ENCODE results near the gene KIAA1328.
"Not testable (repeated sequence)": the region's sequence is repeated elsewhere in the genome, so short reads cannot be mapped to it uniquely, and the experiment has no call there.

KIAA1328 gene

DNA sequence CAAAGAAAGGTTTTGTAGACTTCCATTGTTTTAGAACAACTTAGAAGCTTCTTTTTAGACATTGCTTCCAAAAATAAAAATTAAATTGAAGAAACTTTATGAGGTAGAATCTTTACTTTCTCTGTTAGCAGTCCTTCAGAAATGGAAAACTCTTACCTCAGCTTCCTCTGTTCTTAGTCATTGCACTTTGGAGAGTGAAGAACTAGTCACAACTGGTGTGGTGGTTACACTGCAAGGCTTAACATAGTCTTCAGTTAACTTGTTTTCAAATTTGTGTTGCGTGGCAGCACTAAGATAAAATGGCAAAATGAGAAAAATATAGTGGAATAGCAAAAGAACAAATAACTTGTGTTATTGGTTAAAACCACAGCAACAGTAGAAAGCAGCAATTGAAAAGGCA lies 332.6 kb downstream of the KIAA1328 start:
- no peak for DNase-seq

DNA sequence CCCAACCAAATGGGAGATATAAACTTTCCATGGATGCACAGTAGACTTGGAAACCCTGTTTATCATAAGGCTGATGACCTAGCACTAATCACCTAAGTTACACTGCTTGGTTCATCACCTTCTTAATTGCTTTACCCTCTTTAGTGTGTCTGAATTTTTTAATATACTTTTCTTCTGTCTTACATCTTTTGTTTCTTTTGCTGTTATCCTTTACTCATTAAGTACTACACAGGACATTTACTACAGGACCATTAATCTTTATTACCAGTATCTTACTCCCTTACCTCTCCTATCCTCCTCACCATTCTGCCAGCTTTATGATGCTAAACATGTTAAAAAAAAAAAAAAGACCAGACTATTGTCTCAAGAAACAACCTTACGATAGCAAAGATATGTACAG lies 333.6 kb downstream of the KIAA1328 start:
- no peak for DNase-seq

DNA sequence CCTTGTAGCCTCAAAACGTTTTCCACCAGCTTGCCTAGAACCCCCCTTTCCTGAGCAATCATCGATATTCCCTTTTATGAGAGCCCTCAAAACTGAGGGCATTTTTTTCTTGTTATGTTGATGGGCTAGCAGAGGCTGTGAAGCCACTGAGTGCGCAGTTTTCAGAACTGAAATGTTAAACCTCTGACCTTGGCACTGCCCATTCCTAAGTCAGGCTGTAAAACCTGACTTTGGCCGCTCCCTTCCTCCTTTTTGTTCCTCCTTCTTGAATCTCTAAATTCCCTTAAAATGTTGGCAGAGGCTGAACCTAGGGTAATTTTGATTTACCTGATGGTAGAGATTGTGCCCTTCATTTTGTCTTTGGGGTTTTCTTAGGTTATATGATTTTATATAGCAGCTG lies 334.2 kb downstream of the KIAA1328 start:
- no peak for DNase-seq

DNA sequence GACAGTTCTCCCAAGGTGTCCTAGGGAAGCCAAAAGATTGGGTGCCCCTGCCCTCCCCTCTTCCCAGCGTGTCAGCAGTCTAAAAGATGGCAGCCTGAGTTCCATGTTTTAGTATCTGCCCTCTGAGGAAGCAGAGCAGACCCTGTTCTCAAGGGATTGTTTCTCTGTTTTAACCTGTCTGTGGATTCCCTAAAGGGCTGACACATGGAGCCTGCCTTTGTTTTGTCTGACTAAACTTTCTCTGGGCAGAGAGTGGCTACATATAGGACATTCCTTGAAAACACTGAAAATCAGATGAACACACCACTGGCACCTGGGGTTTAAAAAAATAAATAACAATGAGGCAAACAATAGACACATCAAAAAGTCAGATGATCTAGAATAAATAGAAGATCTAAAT lies 337.6 kb downstream of the KIAA1328 start:
- DNase-seq: no peak

DNA sequence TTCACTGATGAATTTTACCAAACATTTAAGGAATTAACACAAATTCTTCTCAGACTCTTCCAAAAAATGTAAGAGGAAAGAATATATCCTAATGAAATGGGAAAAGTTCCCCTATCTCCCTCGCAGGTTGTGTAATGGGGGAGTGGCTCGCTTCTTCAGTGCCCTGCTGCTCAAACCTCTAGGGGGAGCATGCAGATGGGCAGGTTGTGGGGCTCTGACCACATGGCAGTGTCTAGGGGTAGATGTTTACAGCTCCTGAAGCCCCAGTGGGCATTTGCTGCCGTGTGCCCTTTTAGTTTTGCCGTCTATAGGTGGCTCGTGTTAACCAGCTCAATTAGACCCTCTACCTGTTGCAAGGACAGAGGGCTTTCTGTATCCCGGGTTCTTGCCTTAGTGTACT lies 338.0 kb downstream of the KIAA1328 start:
- DNase-seq: not testable (repeated sequence)

DNA sequence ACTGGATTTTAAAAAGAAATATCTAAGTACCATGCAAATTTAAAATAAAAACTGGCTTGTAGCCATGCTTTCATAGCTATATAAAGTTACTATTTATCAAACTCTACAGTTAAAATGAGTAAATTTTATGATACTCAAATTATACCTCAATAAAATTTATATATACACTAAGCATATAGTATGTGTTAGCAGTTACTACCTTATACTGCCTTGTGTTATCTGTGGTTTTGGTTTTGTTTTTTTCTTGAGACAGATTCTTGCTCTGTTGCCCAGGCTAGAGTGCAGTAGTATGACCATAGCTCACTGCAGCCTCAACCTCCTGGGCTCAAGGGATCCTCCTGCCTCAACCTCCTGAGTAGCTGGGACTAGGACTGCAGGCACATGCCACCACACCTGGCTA lies 342.1 kb downstream of the KIAA1328 start:
- no peak for DNase-seq

DNA sequence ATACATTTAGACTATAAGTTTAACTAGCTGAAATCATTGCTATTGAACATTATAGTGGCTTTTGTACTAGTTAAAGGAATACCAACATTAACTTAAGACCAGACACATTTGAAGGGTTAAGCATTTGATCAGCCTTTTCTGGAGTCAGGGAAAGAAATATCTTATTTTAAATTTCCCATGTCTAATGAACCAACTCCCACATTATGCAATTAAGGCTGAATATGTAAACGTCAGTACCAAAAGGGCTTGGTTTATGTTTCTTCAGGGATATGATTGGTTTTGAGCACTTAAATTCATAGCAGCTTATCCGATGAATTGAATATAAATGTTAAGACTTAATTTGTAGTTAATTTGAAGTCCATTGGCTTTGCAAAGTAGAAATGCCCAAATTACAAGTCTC lies 344.5 kb downstream of the KIAA1328 start:
- no peak for DNase-seq

DNA sequence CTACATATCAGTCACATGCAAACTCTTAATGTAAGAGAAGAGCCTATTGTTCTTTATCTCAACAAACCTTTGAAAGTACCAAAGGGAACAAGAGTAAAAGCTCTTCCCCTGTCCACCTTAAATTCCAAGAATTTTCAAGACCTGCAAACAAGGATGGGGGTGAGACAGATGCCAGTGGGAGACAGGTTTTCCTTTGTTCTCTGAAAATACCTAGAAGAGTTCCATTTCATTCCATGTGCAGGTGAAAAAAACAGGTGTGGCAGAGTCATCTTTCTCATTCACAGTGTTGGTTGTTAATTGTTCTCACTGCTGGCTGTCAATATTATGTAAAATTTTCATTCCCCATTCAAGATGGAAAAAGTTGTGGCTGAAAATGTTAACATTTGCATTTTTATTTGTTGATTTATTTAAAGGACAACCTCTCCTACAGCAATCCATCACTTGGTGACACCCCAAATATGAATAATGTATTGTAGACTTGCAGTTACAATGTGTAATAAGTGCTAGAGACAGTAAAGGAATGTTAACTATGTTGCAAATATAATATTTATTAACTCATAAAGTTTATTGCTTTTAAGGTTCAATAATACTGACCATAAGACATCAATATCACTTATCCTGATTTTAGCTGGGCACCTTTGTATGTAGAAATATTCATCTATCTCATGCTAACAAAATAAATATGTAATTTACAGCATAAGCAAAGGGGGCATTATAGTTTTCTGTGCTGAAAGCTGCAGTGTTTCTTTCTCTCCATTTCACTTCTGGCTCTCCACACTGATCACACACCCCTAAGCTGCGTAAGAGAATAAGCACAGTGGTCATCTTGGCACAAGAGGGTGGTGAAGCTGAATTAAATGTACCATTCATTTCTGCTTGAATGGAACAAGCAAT lies 347.0 kb downstream of the KIAA1328 start:
- DNase-seq: no peak

DNA sequence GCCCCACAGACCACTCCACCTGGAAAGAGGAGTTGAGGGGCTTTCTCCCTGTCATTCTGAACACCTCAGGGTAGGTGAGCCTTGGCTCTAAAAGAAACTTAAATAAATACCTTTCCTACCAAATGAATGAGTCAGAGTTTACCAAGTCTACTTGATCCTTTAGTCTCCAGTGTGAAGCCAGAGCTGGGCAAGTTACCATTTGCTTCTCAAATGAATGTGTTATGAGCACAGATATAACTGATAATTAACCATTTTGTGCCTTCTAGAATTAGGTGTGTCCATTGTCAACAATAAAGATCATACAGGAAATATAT lies 347.7 kb downstream of the KIAA1328 start:
- no peak for DNase-seq

DNA sequence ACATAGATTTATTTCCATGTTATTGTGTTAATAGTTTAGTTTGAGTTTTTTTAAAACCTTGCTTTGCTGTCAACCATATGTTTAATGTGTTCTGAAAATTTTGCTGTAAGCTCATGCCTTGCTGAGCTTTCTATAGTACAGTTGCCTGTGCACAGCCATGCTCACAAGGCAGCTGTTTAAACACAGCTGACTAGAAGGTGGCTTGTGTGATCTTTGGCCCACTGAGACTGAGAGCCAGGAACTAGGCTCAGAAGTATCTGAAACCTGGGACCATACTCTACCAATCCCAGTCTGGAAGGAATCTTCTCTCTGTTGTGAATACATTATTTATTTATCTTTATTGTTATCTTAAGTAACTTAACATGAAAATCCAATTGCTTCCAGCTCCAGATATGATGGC lies 350.5 kb downstream of the KIAA1328 start:
- DNase-seq: no peak

DNA sequence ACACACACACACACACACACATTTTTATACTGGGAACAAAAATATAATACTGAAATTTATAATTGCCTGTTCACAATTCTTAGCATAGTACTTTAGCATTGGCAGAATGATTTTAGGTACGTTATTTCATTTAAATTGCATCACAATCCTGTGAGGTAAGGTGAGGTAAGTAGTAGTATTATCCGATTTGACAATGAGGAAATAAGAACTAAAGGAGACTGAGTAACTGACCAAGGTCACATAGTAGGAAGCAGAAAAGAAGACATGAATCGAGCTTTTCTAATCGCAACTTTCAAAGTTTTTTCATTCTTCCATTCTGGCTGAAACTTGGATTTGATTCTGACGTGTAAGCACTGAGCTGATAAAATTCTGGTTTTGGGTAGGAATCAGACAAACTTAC lies 351.2 kb downstream of the KIAA1328 start:
- no peak for DNase-seq

DNA sequence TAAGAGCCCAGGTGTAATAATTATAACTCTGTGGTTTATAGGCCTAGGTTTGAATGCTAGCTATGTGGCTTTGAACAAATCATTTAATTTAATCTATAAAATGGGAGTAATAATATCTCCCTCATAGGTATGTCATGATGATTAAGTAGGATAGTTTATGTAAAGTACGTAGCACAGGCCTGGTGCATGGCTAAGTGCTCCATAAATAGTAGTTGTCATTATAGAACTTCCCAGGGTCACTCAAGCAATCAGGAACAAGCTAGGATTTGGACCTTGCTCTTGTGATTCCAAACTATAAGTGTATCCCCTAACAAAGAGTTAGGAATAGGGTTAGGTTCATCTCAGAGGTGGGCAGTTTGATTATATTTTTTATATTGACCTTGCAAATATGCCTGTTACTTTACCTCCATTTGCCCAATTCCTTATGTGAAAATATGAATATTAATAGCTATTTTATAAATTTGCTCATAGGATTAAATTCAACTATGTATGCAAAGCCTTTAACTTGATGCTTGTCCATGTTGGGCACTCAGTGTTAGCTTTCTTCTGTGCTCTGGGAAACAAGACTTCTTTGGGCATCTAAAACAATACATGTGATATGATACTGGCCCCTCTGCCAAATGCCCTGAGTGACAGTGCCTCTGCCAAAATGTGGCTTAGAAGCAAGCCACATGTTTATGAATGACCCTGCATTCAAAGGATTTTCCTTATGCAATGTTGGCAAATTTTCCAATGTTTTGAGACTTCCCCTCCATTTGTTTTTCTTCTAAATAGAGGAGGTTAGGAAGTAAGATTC lies 353.6 kb downstream of the KIAA1328 start:
- DNase-seq: no peak

DNA sequence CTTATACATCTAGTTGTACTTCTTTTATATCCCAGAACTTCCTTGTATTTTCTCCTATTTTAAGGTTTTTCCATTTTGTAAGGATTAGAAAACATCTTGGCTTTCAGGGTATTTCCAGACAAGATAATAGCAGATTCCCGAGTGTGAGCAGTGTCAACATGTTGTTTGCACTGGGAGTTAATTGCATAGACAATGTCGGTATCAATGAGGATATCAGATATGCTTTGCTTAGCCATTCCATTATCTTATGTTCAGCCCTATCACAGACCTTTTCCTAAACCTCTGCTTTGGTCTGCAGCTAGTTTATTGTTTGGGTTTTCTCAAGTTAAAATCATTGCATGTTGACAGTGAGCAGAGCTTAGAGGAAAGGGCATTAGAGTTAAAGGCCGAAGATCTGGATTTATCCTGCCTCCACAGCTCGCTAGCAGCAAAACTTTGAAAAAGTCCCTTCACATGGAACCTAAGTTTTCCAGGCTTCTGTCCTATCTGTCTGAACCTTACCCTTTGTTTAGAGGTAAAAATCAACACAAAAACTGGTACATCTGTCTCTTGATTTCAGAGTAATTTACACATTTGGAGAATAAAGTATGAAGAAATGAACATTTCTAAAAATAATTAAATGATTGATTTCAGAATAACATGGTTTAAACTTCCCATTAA lies 355.4 kb downstream of the KIAA1328 start:
- no peak for DNase-seq

DNA sequence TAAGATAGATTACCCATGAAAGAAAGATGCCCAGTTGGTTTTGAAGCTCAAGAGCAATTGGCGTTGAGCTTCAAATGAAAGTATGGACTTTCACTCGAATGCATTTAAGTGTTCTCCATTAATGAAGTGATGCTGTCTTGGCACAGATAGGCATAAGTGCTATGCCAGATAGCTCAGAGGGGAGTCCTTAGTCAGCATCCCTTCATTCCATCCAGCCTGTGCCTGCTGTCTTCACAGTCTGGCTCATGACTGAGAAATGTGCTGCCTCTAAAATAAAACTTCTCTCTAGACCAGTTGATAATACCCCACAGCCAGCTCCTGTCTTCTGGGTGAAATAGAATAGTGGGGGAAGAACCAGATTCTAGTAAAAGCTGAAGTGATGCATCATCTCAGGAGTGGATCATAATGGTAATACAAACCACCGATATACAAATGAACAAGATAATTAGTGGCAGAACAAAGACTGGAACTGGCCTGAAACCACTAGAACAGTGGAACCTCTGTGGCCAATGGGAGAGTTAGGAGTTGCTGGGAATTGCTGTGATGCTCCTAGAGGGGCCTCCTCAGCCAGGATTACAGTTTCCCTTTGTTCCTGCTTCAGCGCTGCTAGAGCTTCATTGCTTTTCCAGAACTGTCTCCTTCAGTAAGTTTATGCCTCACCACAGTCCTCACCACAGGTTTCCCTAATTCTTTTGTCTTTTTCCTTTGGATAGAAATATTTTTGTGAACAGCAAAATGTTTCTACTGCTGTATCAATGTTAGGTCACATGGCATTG lies 359.3 kb downstream of the KIAA1328 start:
- DNase-seq: no peak

DNA sequence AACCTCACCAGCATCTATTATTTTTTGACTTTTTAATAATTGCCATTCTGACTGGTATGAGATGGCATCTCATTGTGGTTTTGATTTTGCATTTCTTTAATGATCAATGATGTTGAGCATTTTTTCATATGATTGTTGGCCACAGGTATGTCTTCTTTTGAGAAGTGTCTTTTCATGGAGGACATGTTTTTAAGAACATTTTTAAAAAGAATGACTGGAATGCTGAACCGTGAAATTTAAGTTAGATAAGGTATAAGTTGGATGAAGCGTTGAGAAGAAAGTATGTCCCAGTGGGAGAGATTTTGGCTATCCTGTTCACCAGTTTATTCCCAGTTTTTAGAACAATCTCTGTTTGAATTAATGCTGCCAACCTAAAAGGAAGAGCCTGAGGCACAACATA lies 370.8 kb downstream of the KIAA1328 start:
- no peak for DNase-seq

DNA sequence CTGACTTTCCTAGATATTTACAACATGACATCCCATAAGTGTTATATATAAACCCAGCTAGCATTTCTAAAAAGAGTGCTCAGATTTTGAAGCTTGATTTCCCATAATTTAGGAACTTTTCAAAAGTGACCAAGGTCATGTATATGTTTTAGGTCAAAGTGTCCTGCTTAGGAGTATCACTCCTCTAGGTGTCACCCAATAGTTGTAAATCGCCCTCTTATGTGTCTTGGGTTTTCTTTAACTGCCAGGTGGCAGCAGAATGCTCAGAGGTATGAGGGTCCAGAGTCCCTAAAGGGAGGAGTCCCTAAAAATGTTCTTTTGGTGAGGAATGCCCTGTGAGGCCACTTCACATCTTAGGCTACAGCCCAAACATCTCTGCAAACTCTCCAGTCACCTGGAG lies 378.4 kb downstream of the KIAA1328 start:
- DNase-seq: no peak

DNA sequence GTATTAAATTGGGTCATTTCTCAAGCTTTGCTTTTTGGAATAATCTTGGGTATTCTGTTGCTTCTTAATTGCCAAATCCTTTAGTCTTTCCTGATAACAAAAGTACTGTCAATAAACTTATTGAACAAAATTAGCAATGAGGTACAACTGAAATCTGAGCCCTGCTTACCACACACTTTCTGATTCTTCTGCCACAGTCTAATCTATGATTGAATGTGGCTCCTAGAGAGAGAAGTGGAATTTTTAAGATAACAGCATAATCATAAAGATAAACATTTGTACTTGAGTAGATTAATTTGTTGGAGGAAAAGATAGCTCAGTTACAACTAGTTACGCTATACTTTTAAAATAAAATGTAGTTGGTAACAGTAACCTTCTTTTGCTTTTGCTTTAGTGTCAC lies 381.9 kb downstream of the KIAA1328 start:
- DNase-seq: no peak

DNA sequence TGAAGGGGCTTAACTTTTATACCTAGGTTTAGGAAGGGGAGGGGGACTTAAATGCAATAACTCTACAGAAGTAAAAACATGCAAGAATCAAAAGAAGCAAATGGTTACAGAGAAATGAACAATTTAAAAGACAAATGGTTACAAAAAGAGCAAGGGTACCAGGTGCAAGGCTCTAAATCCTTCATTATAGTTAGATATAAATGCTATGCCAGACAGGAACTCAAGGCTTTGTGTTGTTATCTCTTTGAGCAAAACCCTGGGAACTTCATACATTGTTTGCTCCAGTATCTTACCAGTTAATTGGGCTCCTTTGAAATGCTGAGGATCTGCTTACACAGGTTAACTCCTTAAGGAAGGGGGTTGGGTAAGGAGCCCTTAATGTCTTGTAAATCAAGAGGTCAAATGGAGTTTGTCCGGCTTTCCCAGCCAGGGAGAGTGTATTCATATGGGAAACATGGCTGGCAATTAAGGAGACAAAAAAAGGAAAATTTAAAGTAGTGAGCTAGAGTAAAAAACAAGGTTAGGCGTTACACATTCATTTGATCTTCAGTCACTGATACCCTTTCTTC lies 389.2 kb downstream of the KIAA1328 start:
- DNase-seq: no peak

DNA sequence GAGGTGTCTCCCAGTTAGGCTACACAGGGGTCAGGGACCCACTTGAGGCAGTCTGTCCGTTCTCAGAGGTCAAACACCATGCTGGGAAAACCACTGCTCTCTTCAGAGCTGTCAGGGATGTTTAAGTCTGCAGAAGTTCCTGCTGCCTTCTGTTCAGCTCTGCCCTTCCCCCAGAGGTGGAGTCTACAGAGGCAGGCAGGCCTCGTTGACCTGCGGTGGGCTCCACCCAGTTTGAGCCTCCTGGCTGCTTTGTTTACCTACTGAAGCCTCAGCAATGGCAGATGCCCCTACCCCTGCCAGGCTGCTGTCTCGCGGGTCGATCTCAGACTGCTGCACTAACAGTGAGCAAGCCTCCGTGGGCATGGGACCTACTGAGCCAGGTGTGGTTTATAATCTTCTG lies 390.3 kb downstream of the KIAA1328 start:
- no peak for DNase-seq

DNA sequence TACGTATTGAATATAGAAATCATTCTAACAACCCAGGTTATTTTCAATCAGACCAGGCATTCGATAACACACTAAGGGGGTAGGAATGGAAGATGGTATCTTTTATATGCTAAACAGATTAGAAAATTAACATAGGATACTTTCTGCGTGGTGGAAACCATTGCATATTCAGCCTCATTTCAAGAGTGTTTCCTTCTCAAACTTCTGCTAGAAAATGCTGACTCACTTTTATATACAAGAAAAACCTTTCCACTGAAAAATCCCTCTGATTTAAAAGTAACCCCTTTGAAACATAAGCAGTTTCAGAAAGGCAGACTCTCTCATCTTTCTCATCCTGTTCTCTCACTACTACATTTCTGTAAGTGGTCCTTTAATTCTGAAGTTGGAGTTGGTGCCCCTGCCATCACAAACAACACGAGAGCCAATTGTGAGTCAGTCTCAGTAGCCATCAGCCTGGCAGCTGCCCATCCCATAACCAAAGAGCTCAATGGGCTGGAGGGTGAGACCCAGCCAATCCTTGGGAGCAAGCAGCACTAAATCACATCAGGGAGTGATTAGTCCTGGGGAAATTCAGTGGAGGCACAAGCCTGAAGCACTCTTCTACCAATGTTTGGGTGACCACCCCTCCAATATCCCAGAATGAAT lies 393.5 kb downstream of the KIAA1328 start:
- DNase-seq: no peak

DNA sequence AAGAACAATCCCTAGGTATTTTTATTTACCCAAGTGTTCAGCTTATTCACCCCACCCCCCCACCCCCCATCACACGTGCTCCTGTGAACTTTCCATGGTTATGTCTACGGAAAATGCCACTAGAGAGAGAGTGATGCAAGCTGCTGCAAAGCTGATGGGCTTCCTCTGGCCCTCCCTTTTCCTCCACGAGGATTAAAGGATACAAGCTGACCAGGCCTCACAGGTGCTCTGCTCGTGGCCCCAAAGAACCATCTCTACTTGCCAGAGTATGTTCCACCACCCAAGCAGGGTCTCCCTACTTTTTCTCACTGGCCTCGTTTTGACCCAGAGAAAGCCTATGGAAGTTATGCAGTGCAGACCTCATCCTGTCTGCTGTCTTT lies 394.1 kb downstream of the KIAA1328 start:
- no peak for DNase-seq

DNA sequence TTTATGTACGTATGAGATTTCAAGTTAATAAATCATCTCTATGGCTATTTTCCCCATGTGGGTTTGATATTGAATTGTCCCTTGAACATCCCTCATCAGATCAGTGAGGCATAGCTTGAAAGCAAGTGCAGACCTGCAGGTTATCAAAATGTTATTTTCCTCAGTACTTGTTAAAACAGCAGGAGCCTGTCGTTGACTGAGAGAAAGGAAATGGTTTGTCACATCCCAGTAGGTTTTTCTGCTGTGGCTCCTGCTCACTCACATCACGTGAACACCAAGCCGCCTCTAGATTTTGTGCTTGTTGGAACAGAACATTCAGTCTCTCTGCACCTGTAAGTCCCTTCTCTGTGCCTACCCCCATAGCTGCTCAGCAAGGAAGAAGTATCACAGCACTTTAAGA lies 396.4 kb downstream of the KIAA1328 start:
- no peak for DNase-seq
